H9 (cell line): ENCODE results near the gene VSTM2L. TPM values are rescaled to one million over a fixed set of nuclear protein-coding genes. Genes with fewer than 3 reads are reported as not detected.
A peak's percentile ranks its signal among the peaks of the same experiment; 100 is the strongest.

Experiments used
- DNase-seq: peaks from one replicate; pipeline ENCODE4 v3.0.0-alpha.2; 2017
- H2AFZ ChIP-seq: one replicate; pipeline ENCODE4 v1.6.1; 2013; ENCODE audit warnings: mild to moderate bottlenecking, low read length, control low read depth, moderate library complexity
- H2AK5ac ChIP-seq: 2 replicates; pipeline ENCODE4 v1.6.1; 2013; ENCODE audit warnings: low read length, control low read depth, mixed read lengths; ENCODE audit not compliant: insufficient read length
- H2BK120ac ChIP-seq: one replicate; pipeline ENCODE4 v1.6.1; 2013; ENCODE audit warnings: low read depth, mild to moderate bottlenecking, low read length, control low read depth, inconsistent platforms; ENCODE audit not compliant: poor library complexity, severe bottlenecking
- H2BK12ac ChIP-seq: 2 replicates; pipeline ENCODE4 v1.6.1; 2013; ENCODE audit warnings: low read length, control low read depth, mixed read lengths, low read depth; ENCODE audit not compliant: insufficient read length
- H2BK15ac ChIP-seq: 2 replicates; pipeline ENCODE4 v1.6.1; 2013; ENCODE audit warnings: low read depth, low read length, control low read depth
- H2BK20ac ChIP-seq: one replicate; pipeline ENCODE4 v1.6.1; 2013; ENCODE audit warnings: low read depth, mild to moderate bottlenecking, low read length, control low read depth, inconsistent platforms; ENCODE audit not compliant: poor library complexity, severe bottlenecking
- H2BK5ac ChIP-seq: 2 replicates; pipeline ENCODE4 v1.6.1; 2013; ENCODE audit warnings: low read length, control low read depth, mixed read lengths; ENCODE audit not compliant: insufficient read length
- H3K14ac ChIP-seq: 2 replicates; pipeline ENCODE4 v1.6.1; 2013; ENCODE audit warnings: low read length, control low read depth; ENCODE audit not compliant: insufficient read depth
- H3K18ac ChIP-seq: 2 replicates; pipeline ENCODE4 v1.6.1; 2013; ENCODE audit warnings: low read depth, mild to moderate bottlenecking, mixed read lengths, low read length, control low read depth; ENCODE audit not compliant: insufficient read length
- H3K23ac ChIP-seq: 2 replicates; pipeline ENCODE4 v1.6.1; 2013; ENCODE audit warnings: low read length, control low read depth, mixed read lengths, low read depth; ENCODE audit not compliant: insufficient read length
- H3K23me2 ChIP-seq: 2 replicates; pipeline ENCODE4 v1.6.1; 2013; ENCODE audit warnings: low read depth, mild to moderate bottlenecking, mixed read lengths, low read length, control low read depth; ENCODE audit not compliant: insufficient read length, poor library complexity, severe bottlenecking
- H3K27ac ChIP-seq: 2 replicates; pipeline ENCODE4 v1.5.1; 2013; ENCODE audit warnings: low read length, control low read depth, mixed read lengths, low read depth; ENCODE audit not compliant: insufficient read length
- H3K27me3 ChIP-seq: 2 replicates; pipeline ENCODE4 v1.6.1; 2013; ENCODE audit warnings: low read length, control low read depth, inconsistent platforms; ENCODE audit not compliant: insufficient read depth
- H3K4ac ChIP-seq: 2 replicates; pipeline ENCODE4 v1.6.1; 2013; ENCODE audit warnings: low read depth, mild to moderate bottlenecking, control low read depth, inconsistent platforms, low read length, moderate library complexity
- H3K4me1 ChIP-seq: 2 replicates; pipeline ENCODE4 v1.6.1; 2013; ENCODE audit warnings: low read length, control low read depth, inconsistent platforms; ENCODE audit not compliant: insufficient read depth
- H3K4me2 ChIP-seq: 2 replicates; pipeline ENCODE4 v1.6.1; 2013; ENCODE audit warnings: low read length, control low read depth, mixed read lengths; ENCODE audit not compliant: insufficient read length, insufficient read depth
- H3K56ac ChIP-seq: 2 replicates; pipeline ENCODE4 v1.6.1; 2013; ENCODE audit warnings: low read depth, mild to moderate bottlenecking, mixed read lengths, low read length, control low read depth; ENCODE audit not compliant: insufficient read length
- H3K79me1 ChIP-seq: 2 replicates; pipeline ENCODE4 v1.6.1; 2013; ENCODE audit warnings: low read depth, mild to moderate bottlenecking, moderate library complexity, low read length, control low read depth, inconsistent platforms; ENCODE audit not compliant: insufficient read depth, poor library complexity, severe bottlenecking
- H3K79me2 ChIP-seq: 2 replicates; pipeline ENCODE4 v1.6.1; 2013; ENCODE audit warnings: low read length, control low read depth, inconsistent platforms; ENCODE audit not compliant: insufficient read depth
- H3K9ac ChIP-seq: 2 replicates; pipeline ENCODE4 v1.6.1; 2013; ENCODE audit warnings: low read length, control low read depth, mixed read lengths; ENCODE audit not compliant: insufficient read length; ENCODE audit errors: extremely low read depth
- H3K9me3 ChIP-seq: one replicate; pipeline ENCODE4 v1.6.1; 2013; ENCODE audit warnings: low read depth, low read length, inconsistent platforms; ENCODE audit not compliant: control insufficient read depth
- H3T11ph ChIP-seq: one replicate; pipeline ENCODE4 v1.6.1; 2013; ENCODE audit warnings: mild to moderate bottlenecking, low read length, control low read depth, inconsistent platforms
- H4K20me1 ChIP-seq: one replicate; pipeline ENCODE4 v1.6.1; 2013; ENCODE audit not compliant: control insufficient read depth, insufficient read length, insufficient read depth
- H4K5ac ChIP-seq: 2 replicates; pipeline ENCODE4 v1.6.1; 2013; ENCODE audit warnings: low read depth, mild to moderate bottlenecking, mixed read lengths, low read length, control low read depth; ENCODE audit not compliant: insufficient read length
- H4K8ac ChIP-seq: replicated peaks from 2 replicates; pipeline ENCODE4 v1.6.1; 2013; ENCODE audit warnings: low read length, control low read depth, mixed read lengths, low read depth; ENCODE audit not compliant: insufficient read length
- H4K91ac ChIP-seq: 2 replicates; pipeline ENCODE4 v1.6.1; 2013; ENCODE audit warnings: low read depth, mild to moderate bottlenecking, moderate library complexity, mixed read lengths, low read length, control low read depth; ENCODE audit not compliant: insufficient read length
- H3K27ac Mint-ChIP-seq, 3 experiments: 2 replicates in 2 of 3; 3 replicates in 1 of 3; pipeline ENCODE4 v1.8.0; 2020 to 2021; ENCODE audit warnings: mixed read lengths in 3 of 3, mild to moderate bottlenecking in 1 of 3, moderate library complexity in 1 of 3
- H3K27me3 Mint-ChIP-seq: 2 replicates; pipeline ENCODE4 v1.8.0; 2021; ENCODE audit warnings: low read depth, mild to moderate bottlenecking, moderate library complexity, mixed read lengths
- H3K36me3 Mint-ChIP-seq, 3 experiments: 2 replicates in 2 of 3; 3 replicates in 1 of 3; pipeline ENCODE4 v1.8.0; 2020 to 2021; ENCODE audit warnings: low read depth in 3 of 3, mixed read lengths in 3 of 3; ENCODE audit not compliant: insufficient read depth in 1 of 3
- H3K4me1 Mint-ChIP-seq, 2 experiments: 2 replicates each; pipeline ENCODE4 v1.8.0; 2020; ENCODE audit warnings: mixed read lengths in 2 of 2
- H3K4me3 Mint-ChIP-seq, 2 experiments: 2 replicates in 1 of 2; 3 replicates in 1 of 2; pipeline ENCODE4 v1.8.0; 2020 to 2021; ENCODE audit warnings: mild to moderate bottlenecking in 2 of 2, mixed read lengths in 2 of 2, moderate library complexity in 1 of 2
- H3K9me3 Mint-ChIP-seq, 2 experiments: 2 replicates in 1 of 2; 3 replicates in 1 of 2; pipeline ENCODE4 v1.8.0; 2020; ENCODE audit warnings: mild to moderate bottlenecking in 2 of 2, mixed read lengths in 2 of 2, moderate library complexity in 1 of 2
- CTCF ChIP-seq: fragments of 200-600 bp; sonication (generic); conservative IDR thresholded peaks from 3 replicates; pipeline ENCODE4 v1.8.0; 2021; ENCODE audit warnings: antibody characterized with exemption, mild to moderate bottlenecking
- WGBS: extraction: QIAGEN DNeasy Blood & Tissue Kit; methylation state at CpG from one replicate; pipeline ENCODE4 v1.1.7; 2013; ENCODE audit warnings: missing lambda C conversion rate, low lambda C conversion rate, mixed read lengths; ENCODE audit not compliant: insufficient read length; ENCODE audit errors: extremely low coverage; 5-methylcytosine and 5-hydroxymethylcytosine counted together
- total RNA-seq: library from RNA; stranded (reverse); gene quantifications from 2 replicates; pipeline ENCODE4 v1.2.1, GENCODE V29; 2021

VSTM2L gene
- total RNA-seq, 1 experiment from 2014 or later = 2.1 TPM

GRCh38 chr20:37943033-37943432 lies 40.1 kb downstream of the VSTM2L start:
- no CpG with 5 or more reads among the region's 12 CpGs for WGBS
- DNase-seq = peak; percentile 15
- Histone ChIP-seq H4K91ac (no peak overlapping the region), H3K9me3 (no peaks in the 10 kb centered on the region), H3K27me3 (no peaks in the 10 kb centered on the region), H3K79me2 (no peaks in the 10 kb centered on the region), H2AK5ac (no peak overlapping the region), H3K4ac (no peak overlapping the region), H2BK12ac (no peak overlapping the region), H2BK5ac (no peak overlapping the region), H2AFZ (no peak overlapping the region), H4K8ac (no peak overlapping the region), H2BK20ac (no peak overlapping the region), H4K5ac (no peak overlapping the region), H3K27ac (no peak overlapping the region), H3K23ac (no peak overlapping the region), H3K9ac (no peak overlapping the region), H2BK15ac (no peak overlapping the region), H3K4me1 (no peaks in the 10 kb centered on the region), H4K20me1 (no peaks in the 10 kb centered on the region), H3K4me2 (no peak overlapping the region), H3K56ac (no peak overlapping the region), H2BK120ac (no peak overlapping the region), H3K18ac (no peak overlapping the region), H3K23me2 (no peaks in the 10 kb centered on the region), H3T11ph (no peak overlapping the region), H3K14ac (no peak overlapping the region), H3K79me1 (no peaks in the 10 kb centered on the region)
- H3K27me3 Mint-ChIP-seq = peaks cover 3% of the 10 kb centered on the region
- TF ChIP-seq CTCF = no peak
- H3K36me3 Mint-ChIP-seq = peaks cover 0 to 5% (median 0%) of the 10 kb centered on the region in 3 experiments; a peak in 1 of 7 replicates
- peaks cover 11 to 14% of the 10 kb centered on the region in 2 experiments; a peak in 3 of 4 replicates for H3K4me1 Mint-ChIP-seq
- peaks cover 6 to 9% of the 10 kb centered on the region in 2 experiments; a peak in 4 of 5 replicates for H3K9me3 Mint-ChIP-seq
- no peak overlapping the region for H3K27ac Mint-ChIP-seq
- no peak overlapping the region for H3K4me3 Mint-ChIP-seq
